Suprapubic skin (tissue), 4 donors: ENCODE results near the gene CSGALNACT2.

ENCODE experiments used
- EP300 ChIP-seq: sonication (generic); formaldehyde crosslinking; IDR thresholded peaks from one replicate; pipeline ENCODE4 v1.6.1; 2017; ENCODE audit warnings: antibody characterized with exemption
- POLR2A ChIP-seq, 2 donors: fragments of 450-650 bp; IDR thresholded peaks; one replicate each; pipeline ENCODE4 v1.6.1; 2017; ENCODE audit warnings: antibody characterized with exemption in 2 of 2, mild to moderate bottlenecking in 2 of 2, moderate library complexity in 2 of 2
- POLR2AphosphoS5 ChIP-seq, 3 donors: sonication (generic); formaldehyde crosslinking; IDR thresholded peaks; one replicate each; pipeline ENCODE4 v1.6.1; 2017; ENCODE audit warnings: antibody characterized with exemption in 3 of 3
- TF ChIP-seq, protein P1 (sequence below), 2 donors: fragments of 200-600 bp in 1 of 2; fragments of 450-650 bp in 1 of 2; sonication (generic) in 1 of 2; IDR thresholded peaks; one replicate each; pipeline ENCODE4 v1.5.1; 2016 to 2019; ENCODE audit warnings: antibody characterized with exemption in 2 of 2, mild to moderate bottlenecking in 1 of 2, moderate library complexity in 1 of 2

- TF ChIP-seq, protein P1, sequence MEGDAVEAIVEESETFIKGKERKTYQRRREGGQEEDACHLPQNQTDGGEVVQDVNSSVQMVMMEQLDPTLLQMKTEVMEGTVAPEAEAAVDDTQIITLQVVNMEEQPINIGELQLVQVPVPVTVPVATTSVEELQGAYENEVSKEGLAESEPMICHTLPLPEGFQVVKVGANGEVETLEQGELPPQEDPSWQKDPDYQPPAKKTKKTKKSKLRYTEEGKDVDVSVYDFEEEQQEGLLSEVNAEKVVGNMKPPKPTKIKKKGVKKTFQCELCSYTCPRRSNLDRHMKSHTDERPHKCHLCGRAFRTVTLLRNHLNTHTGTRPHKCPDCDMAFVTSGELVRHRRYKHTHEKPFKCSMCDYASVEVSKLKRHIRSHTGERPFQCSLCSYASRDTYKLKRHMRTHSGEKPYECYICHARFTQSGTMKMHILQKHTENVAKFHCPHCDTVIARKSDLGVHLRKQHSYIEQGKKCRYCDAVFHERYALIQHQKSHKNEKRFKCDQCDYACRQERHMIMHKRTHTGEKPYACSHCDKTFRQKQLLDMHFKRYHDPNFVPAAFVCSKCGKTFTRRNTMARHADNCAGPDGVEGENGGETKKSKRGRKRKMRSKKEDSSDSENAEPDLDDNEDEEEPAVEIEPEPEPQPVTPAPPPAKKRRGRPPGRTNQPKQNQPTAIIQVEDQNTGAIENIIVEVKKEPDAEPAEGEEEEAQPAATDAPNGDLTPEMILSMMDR (IDR thresholded peaks at IDR 0.05), result no peak
- TF ChIP-seq EP300 (no peak), POLR2A (IDR thresholded peaks at IDR 0.05) (no peak), POLR2AphosphoS5 (IDR thresholded peaks at IDR 0.05) (no peak)
Observed at GRCh38 chr10:43218951-43219837, 80.9 kb downstream of the CSGALNACT2 start.
